HG03139 (cell line): ENCODE measurements around the gene XKR7.

ENCODE experiments used
- ATAC-seq: cut with Tn5 transposase; IDR thresholded peaks from one replicate; pipeline ENCODE4 v1.9.1; 2021; ENCODE audit not compliant: unreplicated experiment

XKR7 gene

GRCh38 chr20:31975874-31976273 lies 7.9 kb downstream of the XKR7 start:
- no peak for ATAC-seq

- ATAC-seq: no peak
Observed at GRCh38 chr20:31977080-31977479, 9.1 kb downstream of the XKR7 start.

GRCh38 chr20:31979713-31980426 lies 11.9 kb downstream of the XKR7 start:
- no peak for ATAC-seq

- no peak for ATAC-seq
Observed at GRCh38 chr20:31981784-31982183, 13.8 kb downstream of the XKR7 start.

- ATAC-seq: no peak
Observed at GRCh38 chr20:31984981-31985471, 17.1 kb downstream of the XKR7 start.

- ATAC-seq: no peak
Observed at GRCh38 chr20:31987744-31988143, 19.8 kb downstream of the XKR7 start.

- no peak for ATAC-seq
Observed at GRCh38 chr20:31988430-31989015, 20.6 kb downstream of the XKR7 start.

- ATAC-seq: no peak
Observed at GRCh38 chr20:31989030-31989645, 21.2 kb downstream of the XKR7 start.

GRCh38 chr20:31990641-31991338 lies 22.8 kb downstream of the XKR7 start:
- no peak for ATAC-seq

- no peak for ATAC-seq
Observed at GRCh38 chr20:31991339-31991705, 23.4 kb downstream of the XKR7 start.

- ATAC-seq: no peak
Observed at GRCh38 chr20:31992086-31992485, 24.1 kb downstream of the XKR7 start.

- no peak for ATAC-seq
Observed at GRCh38 chr20:31996996-31997395, 29.0 kb downstream of the XKR7 start.

GRCh38 chr20:31998246-31998645 lies 30.3 kb downstream of the XKR7 start:
- ATAC-seq: no peak

GRCh38 chr20:32003325-32003724 lies 35.4 kb downstream of the XKR7 start:
- ATAC-seq: no peak

GRCh38 chr20:32004963-32005362 lies 37.0 kb downstream of the XKR7 start:
- no peak for ATAC-seq

GRCh38 chr20:32006053-32006452 lies 38.1 kb downstream of the XKR7 start:
- no peak for ATAC-seq

GRCh38 chr20:32006841-32007786 lies 39.2 kb downstream of the XKR7 start:
- ATAC-seq: no peak

- no peak for ATAC-seq
Observed at GRCh38 chr20:32007787-32008616, 40.1 kb downstream of the XKR7 start.

GRCh38 chr20:32009564-32009963 lies 41.6 kb downstream of the XKR7 start:
- no peak for ATAC-seq

- ATAC-seq: no peak
Observed at GRCh38 chr20:32010101-32010500, 42.1 kb downstream of the XKR7 start, which contains the start of gene CCM2L. CCM2L (plus strand) TSS chr20:32010438; CDS start chr20:32010455, 17 bp downstream.
